NCI-H1417 treated with DMSO at 0.1 percent for 48 hours (cell line): Measurements from ENCODE around the gene NR2F2.

Experiments
- DNase-seq: peaks from one replicate; lab custom pipeline; 2025; lab: John Stamatoyannopoulos, UW

NR2F2 gene

GRCh38 chr15:96343113-96344059 is 12.9 kb downstream of the NR2F2 start:
- DNase-seq = no peak

GRCh38 chr15:96344060-96344705 is 13.7 kb downstream of the NR2F2 start:
- no peak for DNase-seq

- no peak for DNase-seq
Observed at GRCh38 chr15:96344706-96345559, 14.4 kb downstream of the NR2F2 start.

- DNase-seq = peak; percentile 50
Observed at GRCh38 chr15:96345560-96346399, 15.3 kb downstream of the NR2F2 start.

GRCh38 chr15:96346409-96346970 is 16.0 kb downstream of the NR2F2 start:
- no peak for DNase-seq

- no peak for DNase-seq
Observed at GRCh38 chr15:96347181-96348111, 16.9 kb downstream of the NR2F2 start.

- no peak for DNase-seq
Observed at GRCh38 chr15:96348112-96349027, 17.9 kb downstream of the NR2F2 start.

GRCh38 chr15:96349034-96349856 is 18.7 kb downstream of the NR2F2 start:
- DNase-seq = no peak

GRCh38 chr15:96349857-96350720 is 19.6 kb downstream of the NR2F2 start:
- DNase-seq = no peak

GRCh38 chr15:96350934-96351724 is 20.6 kb downstream of the NR2F2 start:
- no peak for DNase-seq

GRCh38 chr15:96351761-96352603 is 21.5 kb downstream of the NR2F2 start:
- no peak for DNase-seq

- no peak for DNase-seq
Observed at GRCh38 chr15:96352604-96353405, 22.3 kb downstream of the NR2F2 start.

GRCh38 chr15:96353416-96353929 is 23.0 kb downstream of the NR2F2 start:
- DNase-seq = no peak
